GM12872 (cell line): ENCODE results near the gene SSC5D.

Experiments used
- CTCF ChIP-seq: IDR thresholded peaks from 3 replicates; pipeline ENCODE4 v1.5.1; 2011; ENCODE audit warnings: low read depth, mild to moderate bottlenecking, low read length, moderate library complexity; ENCODE audit not compliant: insufficient read depth

SSC5D gene

DNA sequence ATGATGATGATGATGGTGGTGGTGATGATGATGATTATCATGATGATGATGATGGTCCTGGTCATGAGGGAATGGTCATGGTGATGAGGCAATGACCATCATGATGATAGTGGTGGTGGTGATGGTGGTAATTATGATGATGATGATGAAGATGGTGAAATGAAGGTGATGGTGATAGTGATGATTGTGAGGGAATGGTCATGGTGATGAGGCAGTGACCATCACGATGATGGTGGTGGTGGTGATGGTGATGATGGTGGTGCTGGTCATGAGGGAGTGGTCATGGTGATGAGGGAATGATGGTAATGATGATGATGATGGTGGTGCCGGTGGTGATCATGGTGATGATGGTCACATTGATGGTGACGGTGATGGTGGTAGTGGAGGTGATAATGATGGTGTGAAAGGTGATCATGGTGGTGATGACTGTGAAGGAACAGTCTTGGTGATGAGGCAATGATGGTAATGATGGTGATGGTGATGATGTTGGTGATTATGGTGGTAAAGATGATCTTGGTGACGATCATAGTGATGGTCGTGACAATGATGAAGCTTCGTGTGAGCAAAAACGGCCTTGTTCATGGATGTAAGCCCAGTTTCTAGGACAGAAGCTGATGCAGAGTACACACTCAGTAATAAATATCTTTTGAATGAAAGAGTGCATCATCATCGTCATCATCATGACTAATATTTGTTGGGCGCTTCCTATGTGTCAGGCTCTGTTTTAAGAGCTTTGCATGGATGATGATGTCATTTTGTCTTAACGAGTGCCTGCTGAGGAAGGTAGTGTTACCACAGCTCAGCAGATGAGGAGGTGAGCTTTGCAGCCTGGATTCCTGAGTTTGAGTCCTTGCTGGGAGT, 31.4 kb downstream of the SSC5D start:
- no peak for TF ChIP-seq CTCF

GRCh38 chr19:55520691-55521292, 32.6 kb downstream of the SSC5D start:
- no peak for TF ChIP-seq CTCF

DNA sequence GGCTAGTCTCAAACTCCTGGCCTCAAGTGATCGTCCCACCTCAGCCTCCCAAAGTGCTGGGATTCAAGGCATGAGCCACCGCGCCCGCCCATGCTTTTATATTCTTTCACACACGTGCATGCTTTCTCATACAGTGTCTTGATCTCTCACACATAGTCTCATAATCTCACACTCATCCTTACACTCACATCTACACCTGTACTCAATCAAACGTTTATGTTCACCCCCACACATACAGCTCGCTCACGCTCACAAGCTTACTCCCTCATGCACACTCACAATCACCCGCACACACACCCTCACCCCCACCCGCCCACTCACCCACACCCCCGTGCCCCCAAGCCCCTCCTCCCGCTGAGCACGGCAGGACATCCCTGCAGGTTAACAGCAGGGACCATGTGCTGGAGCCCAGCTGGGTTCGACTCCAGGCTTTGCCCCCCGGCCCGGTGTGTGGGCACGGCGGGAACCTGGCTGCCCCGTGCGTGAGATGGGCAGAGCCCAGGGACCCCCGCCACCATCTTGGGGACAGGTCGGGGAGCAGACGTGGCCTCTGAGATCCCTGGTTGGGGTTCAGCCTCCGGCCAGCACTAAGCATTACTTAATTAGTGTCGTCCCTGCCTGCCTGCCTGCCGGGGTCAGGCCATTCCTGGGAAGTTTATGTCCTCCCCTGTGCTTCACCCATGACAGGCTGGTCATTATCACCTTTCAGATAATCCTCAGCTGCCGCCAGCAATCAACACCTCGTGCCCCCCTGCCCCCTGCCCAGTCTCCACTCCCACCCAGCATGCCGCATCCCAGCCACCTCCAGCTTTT, 37.3 kb downstream of the SSC5D start:
- no peak for TF ChIP-seq CTCF

DNA sequence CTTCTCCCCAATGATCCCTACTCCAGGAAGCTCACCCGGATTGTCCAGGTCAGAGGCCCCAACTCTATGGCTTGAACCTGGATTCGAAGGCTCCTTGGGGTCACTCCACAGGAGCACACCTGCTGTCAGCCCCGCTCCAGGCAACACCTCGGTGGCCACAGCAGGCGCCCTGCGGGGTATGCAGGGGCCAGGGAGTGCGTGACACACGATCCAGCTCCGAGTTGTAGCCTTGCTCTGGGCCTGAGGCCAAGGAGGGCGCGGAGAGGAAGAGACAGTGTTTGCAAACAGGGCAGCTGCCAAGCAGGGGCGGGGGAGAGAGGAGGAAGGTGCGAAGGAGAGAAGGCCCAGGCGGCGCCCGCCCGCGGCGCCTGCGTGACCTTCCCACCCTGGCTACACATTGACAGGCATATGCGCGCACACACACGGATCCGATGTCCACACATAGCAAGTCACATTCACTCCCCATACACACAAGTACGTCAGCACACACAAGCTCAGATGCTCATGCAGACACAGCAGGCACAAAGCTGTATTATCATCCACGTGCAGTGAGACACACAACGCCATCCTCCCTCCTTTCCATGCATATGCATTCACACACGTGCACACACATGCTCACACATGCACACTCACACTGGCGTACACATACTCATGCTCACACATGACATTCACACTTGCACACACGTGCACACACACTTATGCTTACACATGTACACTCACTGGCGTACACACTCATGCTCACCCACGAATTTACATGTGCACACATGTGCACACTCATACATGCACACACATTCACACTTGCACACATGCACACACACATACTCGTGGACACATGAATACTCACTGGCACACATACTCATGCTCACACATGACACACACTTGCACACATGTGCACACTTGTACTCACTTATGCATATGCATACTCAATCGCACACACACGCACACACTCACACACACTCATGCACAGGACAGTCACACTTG, 38.3 kb downstream of the SSC5D start:
- no peak for TF ChIP-seq CTCF

DNA sequence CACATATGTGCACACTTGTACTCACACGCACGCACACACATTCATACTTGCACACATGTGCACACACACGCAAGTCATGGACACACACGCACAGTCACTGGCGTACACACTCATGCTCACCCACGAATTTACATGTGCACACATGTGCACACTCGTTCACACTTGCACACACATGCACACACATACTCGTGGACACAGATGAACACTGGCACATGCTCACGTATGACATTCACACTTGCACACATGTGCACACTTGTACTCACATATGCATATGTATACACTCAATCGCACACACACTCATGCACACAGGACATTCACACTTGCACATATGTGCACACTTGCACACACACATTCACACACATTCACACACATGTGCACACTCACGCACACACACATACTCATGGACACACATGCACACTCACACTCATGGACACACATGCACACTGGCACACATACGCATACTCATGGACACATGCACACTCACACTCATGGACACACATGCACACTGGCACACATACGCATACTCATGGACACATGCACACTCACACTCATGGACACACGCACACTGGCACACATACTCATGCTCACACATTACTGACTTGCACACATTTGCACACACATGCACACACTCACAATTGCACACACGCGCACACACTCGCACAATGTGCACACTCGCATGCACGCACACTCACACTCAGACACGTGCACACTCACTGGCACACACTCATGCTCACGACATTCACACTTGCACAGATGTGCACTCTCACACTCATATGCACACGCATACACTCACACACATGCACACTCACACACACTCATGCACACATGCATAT, 39.2 kb downstream of the SSC5D start:
- no peak for TF ChIP-seq CTCF

DNA sequence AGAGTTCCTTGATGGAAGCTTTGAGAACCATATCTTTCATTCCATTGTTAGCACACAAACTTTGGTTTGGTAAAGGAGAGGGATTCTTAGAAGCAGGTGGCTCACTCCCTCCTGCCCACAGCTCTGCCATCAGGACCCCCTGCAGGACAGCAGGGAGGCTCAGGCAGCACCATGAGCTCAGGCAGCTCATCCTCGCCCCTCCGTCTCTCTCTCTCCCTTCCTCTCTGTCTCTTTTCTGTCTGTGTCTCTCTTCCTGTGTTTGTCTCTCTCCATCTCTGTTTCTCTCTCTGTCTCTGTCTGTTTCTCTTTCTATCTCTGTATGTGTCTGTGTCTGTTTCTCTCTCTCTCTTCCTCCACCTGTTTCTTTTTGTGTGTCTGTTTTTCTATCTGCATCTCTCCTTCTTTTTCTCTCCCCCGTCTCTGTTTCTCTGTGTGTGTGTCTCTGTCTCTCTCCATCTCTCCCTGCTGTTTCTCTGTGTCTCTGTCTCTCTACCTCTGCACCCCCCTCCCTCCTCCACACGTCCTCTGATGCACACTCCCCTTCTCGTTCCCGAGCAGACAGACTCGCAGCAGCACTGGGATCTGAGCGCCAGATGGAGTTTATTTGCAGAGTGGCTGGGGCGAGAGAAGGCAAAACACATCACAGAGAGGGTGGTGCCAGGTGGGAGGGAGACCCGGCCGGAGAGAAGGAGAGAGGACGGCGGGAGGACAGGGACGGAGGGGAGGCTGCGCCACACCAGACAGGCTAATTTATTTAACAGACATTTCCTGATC, 40.0 kb downstream of the SSC5D start:
- TF ChIP-seq CTCF = no peak
